H7 (cell line): ENCODE data around the gene C1QTNF1. TPM values are rescaled to one million over a fixed set of nuclear protein-coding genes. Genes with fewer than 3 reads are reported as not detected.

Experiments used
- DNase-seq: peaks from one replicate; pipeline ENCODE4 v3.0.0; 2012
- H3K27me3 ChIP-seq: 2 replicates; pipeline ENCODE4 v1.6.0; 2011; ENCODE audit warnings: mild to moderate bottlenecking, low read length; ENCODE audit not compliant: control insufficient read depth, insufficient read depth
- H3K36me3 ChIP-seq: replicated peaks from 2 replicates; pipeline ENCODE4 v1.5.1; 2011; ENCODE audit warnings: low read length; ENCODE audit not compliant: control insufficient read depth, insufficient read depth
- H3K4me3 ChIP-seq: 2 replicates; pipeline ENCODE4 v1.5.1; 2011; ENCODE audit warnings: low read depth, mild to moderate bottlenecking, control low read depth, low read length, moderate library complexity; ENCODE audit not compliant: insufficient read depth
- total RNA-seq: library from RNA; depleted of rRNA; stranded (reverse); fragments of >200 nt; shearing (Covaris generic); gene quantifications from 2 replicates; pipeline ENCODE4 v1.2.3, GENCODE V29; 2014

Gene C1QTNF1
- total RNA-seq, 1 experiment from 2014 or later = 0.28 TPM

DNA sequence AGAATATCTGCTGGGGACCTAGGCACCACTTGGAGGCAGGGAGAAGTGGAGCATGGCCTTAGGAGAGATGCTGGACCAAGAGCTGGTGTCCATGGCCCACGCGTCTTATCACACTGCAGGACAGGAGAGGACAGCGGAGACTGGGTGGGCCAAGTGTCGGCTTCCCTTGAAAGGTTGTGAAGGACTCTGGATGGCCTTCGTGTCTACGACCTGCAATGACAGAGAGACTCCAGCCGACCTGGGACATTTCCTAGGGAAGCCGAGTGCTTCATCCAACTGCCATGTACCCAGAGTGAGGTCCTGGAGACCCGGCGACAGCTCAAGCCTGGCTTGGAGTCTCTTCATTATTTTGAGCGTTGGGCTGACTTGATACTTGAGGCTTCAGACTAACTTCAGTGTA lies 20.5 kb downstream of the C1QTNF1 start:
- Histone ChIP-seq H3K4me3 (no peak overlapping the region), H3K27me3 (no peaks in the 10 kb centered on the region), H3K36me3 (no peaks in the 10 kb centered on the region)
- DNase-seq = no peak

DNA sequence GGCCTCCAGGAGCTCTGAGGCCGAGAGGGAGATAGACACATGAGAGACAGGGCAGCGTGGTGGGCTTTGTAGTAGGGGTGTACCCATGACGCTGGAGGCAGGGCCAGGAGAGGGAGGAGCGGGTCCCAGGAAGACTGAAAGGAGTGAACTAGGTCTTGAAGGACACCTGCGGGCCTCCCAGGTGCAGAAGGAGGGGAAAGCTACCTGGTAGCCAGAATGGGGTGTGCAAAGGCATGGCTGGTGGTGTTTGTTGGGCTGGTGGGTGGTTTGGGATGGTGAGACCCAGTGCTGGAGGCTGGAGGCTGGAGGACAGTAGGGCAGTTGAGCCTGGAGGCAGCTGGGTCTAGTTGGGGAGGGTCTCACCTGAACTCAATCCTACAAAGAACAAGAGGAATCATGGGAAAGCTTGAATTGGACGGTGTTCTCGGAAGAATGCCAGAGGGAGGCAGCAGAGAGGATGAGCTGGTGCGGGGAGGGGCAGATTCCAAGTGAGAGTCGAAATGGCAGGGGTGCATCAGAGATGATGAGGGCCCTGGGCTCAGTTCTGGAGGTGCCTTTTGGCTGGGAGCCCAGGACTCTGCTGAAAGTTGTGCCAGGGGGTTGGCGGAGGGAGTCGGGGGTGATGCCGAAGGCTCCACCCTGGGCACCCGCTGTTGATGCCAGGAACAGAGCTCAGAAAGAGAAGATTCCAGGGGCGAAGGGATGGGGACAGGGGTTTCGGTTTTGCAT lies 21.2 kb downstream of the C1QTNF1 start:
- Histone ChIP-seq H3K27me3 (no peaks in the 10 kb centered on the region), H3K36me3 (no peaks in the 10 kb centered on the region), H3K4me3 (no peak overlapping the region)
- no peak for DNase-seq

DNA sequence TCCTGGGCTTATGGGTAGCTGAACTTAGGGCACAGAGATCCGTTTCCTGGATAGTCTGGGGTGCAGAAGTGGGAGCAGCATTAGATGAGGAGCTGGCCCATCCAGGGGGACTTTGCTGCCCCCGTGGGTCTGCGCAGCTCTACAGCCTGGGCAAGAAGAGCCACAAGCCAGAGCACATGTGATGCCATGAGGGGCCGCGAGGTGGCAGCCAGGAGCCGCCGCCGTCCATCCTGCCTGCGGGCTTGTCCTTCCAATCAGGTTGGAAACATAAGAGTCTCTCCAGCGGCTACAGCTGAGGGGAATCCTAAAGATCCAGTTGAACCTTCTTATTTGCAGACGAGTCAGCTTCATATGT lies 21.9 kb downstream of the C1QTNF1 start:
- Histone ChIP-seq H3K36me3 (no peaks in the 10 kb centered on the region), H3K4me3 (no peak overlapping the region), H3K27me3 (no peaks in the 10 kb centered on the region)
- DNase-seq = peak; percentile 93

DNA sequence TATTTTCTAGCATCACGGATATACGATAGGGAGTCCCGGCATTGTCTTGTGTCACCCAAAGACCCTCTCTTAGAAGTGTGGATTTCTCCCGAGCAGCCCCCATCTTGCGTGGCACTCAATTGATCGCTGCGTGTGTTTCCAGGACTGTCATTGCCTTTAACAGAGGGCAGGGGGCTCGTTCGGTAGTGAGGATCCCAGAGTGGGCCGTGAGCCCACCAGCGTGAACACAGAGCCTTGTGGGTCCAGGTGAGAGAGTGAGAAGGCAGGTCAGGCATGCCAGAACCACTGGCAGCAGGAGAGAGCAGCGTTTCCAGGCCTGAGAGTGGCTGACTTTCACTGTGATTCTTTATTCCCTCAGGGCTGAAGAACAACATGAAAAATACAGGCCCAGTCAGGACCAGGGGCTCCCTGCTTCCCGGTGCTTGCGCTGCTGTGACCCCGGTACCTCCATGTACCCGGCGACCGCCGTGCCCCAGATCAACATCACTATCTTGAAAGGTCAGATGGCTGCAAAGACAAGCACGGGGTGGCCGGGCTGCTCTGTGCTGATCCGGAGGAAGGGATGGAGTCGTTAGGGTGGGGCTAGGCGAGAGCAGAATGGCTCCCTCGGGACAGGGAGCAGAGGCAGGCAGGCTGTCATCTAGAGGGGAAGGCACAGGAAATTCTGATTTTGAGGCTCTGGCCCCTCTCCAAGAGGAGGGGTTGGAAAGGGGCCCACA lies 22.4 kb downstream of the C1QTNF1 start:
- Histone ChIP-seq H3K4me3 (no peak overlapping the region), H3K27me3 (no peaks in the 10 kb centered on the region), H3K36me3 (no peaks in the 10 kb centered on the region)
- DNase-seq = peak; percentile 65

DNA sequence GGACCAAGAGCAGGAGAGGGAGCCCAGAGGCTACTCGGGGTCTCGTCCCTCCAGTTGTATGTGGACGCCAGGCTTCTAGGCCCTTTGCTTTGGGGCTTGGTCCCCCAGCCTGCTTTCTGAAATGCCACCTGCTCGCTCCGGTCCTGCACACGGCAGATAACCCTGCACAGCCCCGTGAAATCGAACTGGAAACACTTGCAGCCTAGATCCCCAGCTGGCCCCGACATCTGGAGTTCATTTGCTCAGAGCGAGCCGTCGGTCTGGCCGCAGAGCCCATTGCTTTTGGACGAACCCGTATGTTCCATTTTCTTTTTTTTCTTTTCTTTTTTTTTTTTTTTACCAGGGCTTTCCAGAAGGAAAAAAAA lies 22.9 kb downstream of the C1QTNF1 start:
- no peaks in the 10 kb centered on the region for H3K36me3 ChIP-seq
- DNase-seq = peak; percentile 16
- H3K4me3 ChIP-seq = no peak overlapping the region
- no peaks in the 10 kb centered on the region for H3K27me3 ChIP-seq

DNA sequence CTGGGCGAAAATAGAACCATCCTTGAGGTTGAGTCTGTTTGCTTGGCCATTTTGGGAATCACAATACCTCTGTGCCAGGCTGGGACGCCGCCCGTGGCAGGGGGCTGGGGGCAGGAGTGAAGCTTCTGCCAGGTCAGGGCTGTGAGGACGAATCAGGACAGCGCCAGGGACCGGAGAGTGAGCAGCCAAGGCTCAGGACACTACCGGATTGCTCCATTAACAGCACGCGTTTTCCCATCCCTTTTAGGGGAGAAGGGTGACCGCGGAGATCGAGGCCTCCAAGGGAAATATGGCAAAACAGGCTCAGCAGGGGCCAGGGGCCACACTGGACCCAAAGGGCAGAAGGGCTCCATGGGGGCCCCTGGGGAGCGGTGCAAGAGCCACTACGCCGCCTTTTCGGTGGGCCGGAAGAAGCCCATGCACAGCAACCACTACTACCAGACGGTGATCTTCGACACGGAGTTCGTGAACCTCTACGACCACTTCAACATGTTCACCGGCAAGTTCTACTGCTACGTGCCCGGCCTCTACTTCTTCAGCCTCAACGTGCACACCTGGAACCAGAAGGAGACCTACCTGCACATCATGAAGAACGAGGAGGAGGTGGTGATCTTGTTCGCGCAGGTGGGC lies 23.4 kb downstream of the C1QTNF1 start:
- H3K4me3 ChIP-seq = no peak overlapping the region
- H3K36me3 ChIP-seq = no peaks in the 10 kb centered on the region
- no peaks in the 10 kb centered on the region for H3K27me3 ChIP-seq
- DNase-seq = peak; percentile 31

DNA sequence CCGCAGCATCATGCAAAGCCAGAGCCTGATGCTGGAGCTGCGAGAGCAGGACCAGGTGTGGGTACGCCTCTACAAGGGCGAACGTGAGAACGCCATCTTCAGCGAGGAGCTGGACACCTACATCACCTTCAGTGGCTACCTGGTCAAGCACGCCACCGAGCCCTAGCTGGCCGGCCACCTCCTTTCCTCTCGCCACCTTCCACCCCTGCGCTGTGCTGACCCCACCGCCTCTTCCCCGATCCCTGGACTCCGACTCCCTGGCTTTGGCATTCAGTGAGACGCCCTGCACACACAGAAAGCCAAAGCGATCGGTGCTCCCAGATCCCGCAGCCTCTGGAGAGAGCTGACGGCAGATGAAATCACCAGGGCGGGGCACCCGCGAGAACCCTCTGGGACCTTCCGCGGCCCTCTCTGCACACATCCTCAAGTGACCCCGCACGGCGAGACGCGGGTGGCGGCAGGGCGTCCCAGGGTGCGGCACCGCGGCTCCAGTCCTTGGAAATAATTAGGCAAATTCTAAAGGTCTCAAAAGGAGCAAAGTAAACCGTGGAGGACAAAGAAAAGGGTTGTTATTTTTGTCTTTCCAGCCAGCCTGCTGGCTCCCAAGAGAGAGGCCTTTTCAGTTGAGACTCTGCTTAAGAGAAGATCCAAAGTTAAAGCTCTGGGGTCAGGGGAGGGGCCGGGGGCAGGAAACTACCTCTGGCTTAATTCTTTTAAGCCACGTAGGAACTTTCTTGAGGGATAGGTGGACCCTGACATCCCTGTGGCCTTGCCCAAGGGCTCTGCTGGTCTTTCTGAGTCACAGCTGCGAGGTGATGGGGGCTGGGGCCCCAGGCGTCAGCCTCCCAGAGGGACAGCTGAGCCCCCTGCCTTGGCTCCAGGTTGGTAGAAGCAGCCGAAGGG lies 24.2 kb downstream of the C1QTNF1 start:
- Histone ChIP-seq H3K27me3 (no peaks in the 10 kb centered on the region), H3K36me3 (no peaks in the 10 kb centered on the region), H3K4me3 (no peak overlapping the region)
- DNase-seq = peak; percentile 57

DNA sequence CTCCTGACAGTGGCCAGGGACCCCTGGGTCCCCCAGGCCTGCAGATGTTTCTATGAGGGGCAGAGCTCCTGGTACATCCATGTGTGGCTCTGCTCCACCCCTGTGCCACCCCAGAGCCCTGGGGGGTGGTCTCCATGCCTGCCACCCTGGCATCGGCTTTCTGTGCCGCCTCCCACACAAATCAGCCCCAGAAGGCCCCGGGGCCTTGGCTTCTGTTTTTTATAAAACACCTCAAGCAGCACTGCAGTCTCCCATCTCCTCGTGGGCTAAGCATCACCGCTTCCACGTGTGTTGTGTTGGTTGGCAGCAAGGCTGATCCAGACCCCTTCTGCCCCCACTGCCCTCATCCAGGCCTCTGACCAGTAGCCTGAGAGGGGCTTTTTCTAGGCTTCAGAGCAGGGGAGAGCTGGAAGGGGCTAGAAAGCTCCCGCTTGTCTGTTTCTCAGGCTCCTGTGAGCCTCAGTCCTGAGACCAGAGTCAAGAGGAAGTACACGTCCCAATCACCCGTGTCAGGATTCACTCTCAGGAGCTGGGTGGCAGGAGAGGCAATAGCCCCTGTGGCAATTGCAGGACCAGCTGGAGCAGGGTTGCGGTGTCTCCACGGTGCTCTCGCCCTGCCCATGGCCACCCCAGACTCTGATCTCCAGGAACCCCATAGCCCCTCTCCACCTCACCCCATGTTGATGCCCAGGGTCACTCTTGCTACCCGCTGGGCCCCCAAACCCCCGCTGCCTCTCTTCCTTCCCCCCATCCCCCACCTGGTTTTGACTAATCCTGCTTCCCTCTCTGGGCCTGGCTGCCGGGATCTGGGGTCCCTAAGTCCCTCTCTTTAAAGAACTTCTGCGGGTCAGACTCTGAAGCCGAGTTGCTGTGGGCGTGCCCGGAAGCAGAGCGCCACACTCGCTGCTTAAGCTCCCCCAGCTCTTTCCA lies 25.1 kb downstream of the C1QTNF1 start:
- Histone ChIP-seq H3K36me3 (no peaks in the 10 kb centered on the region), H3K4me3 (no peak overlapping the region), H3K27me3 (no peaks in the 10 kb centered on the region)
- peak; percentile 43 for DNase-seq

DNA sequence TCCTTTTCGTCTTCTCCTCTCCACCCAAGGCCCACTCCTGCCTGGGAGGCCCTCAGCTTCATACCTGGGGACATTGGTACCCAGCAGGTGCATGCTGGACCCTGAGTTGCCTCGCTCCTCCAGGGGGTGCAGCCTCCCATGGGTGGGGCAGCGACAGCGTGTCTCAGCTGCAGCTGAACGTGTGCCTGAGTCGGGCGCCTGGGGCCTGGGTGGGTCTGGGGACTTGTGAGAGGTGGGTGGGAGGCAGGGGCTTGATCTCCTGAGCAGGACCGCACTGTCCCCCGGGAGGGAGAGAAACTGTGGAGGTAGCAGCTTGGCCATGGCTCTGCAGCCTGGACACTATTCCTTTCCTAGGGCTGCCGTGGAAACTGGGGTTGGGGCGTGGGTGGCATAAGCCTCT lies 25.9 kb downstream of the C1QTNF1 start:
- peak; percentile 41 for DNase-seq
- no peak overlapping the region for H3K4me3 ChIP-seq
- H3K36me3 ChIP-seq = no peaks in the 10 kb centered on the region
- no peaks in the 10 kb centered on the region for H3K27me3 ChIP-seq

DNA sequence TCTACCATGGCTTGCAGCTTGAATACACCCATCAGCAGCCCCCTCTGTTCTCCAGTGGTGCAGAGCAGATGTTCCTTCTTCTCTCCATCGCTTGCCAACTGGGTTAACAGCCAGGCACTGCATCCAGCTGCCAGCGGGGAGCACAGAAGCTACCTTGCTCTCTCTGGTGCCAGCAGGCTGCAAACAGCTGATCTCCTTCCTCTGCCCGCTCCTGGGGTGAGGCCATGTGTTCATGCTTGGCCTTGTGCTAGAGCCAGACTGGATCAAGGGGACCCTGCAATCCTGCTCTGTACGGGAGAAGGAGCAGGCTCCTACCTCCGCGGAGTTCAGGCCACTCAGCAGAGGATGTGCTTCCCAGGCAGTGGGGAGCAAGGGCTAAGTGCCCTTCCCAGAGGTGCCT lies 26.6 kb downstream of the C1QTNF1 start:
- H3K27me3 ChIP-seq = no peaks in the 10 kb centered on the region
- DNase-seq = no peak
- H3K36me3 ChIP-seq = no peaks in the 10 kb centered on the region
- no peak overlapping the region for H3K4me3 ChIP-seq

DNA sequence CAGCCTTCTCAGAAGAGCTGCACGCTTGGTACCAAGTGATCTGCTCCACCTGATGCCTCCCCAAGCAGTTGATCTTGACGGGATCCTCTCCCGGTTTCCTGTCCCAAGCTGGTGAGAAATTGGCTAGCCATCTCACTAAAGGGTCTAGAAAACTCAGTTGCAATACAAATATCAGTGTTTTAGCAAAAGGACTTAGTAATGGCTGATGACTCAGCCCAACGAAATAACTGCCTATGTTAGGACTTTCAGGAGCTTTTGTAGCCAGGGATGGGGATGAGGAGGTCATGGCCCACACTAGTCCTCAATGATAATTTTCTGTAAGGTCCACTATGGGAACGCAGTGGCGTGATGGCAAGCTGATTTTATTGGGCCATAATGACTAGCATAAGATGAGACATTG lies 27.3 kb downstream of the C1QTNF1 start:
- H3K4me3 ChIP-seq = no peak overlapping the region
- no peak for DNase-seq
- H3K27me3 ChIP-seq = no peaks in the 10 kb centered on the region
- no peaks in the 10 kb centered on the region for H3K36me3 ChIP-seq

DNA sequence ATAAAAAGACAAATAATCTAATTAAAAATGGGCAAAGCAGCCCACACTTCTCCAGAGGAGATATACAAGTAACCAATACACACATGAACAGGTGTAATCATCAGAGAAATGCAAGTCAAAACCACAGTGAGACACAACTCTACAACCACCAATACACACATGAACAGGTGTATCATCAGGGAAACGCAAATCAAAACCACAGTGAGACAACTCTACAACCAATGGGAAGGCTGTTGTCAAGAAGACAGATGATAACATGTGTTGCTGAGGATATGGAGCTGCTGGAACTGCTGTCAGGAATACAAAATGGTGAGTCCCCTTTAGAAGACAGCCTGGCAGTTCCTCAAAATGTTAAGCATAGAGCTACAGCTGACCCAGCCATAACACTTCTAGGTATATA lies 28.2 kb downstream of the C1QTNF1 start:
- no peak for DNase-seq
- Histone ChIP-seq H3K36me3 (no peaks in the 10 kb centered on the region), H3K27me3 (no peaks in the 10 kb centered on the region), H3K4me3 (no peak overlapping the region)

DNA sequence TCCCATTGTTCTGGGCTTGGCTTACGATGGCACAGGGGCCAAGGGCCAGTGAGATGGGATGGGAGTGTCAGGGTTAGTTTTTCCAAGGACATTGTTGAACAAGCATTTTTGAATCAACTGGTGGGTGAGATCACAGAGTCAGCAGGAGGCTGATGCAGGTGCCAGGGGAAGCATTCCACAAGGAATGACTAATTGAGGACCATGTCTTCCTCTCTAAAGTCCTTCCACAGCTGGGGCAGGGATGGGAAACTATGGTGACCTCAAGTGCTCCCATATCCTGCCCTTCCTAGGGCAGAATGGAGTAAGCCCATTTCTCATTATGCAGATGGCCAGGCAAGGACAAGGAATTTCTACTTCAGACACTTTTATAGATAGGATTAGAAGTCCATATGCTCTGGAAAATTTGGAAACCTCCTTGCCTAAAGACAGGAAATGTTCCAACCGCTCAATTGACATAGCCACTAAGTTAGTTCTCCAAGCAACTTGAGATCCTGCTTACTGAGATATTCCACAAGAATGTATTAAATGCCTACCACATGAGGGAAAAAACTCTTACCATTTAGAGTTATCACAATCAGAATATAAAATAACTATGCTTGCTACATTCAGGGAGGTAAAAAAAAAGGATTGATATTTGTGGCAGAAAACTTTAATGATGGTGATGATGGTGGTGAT lies 29.4 kb downstream of the C1QTNF1 start:
- no peak for DNase-seq
- no peak overlapping the region for H3K4me3 ChIP-seq
- H3K27me3 ChIP-seq = no peaks in the 10 kb centered on the region
- H3K36me3 ChIP-seq = no peaks in the 10 kb centered on the region
